Spleen (tissue), 11 donors: ENCODE results near the gene MYH1. TPM values are rescaled to one million over a fixed set of nuclear protein-coding genes. Genes with fewer than 3 reads are reported as not detected.

ENCODE experiments used
- DNase-seq: peaks from one replicate; pipeline ENCODE4 v3.0.0-alpha.2; 2020
- H3K27ac ChIP-seq, 8 donors: fragments of 200-600 bp; sonication (generic) in 7 of 8; 1 replicate in 4 of 8; 2 replicates in 4 of 8; pipeline versions ENCODE4 v1.5.0 to v1.8.0; 2016 to 2021; ENCODE audit warnings: inconsistent platforms in 4 of 8, mild to moderate bottlenecking in 4 of 8, moderate library complexity in 1 of 8
- H3K27me3 ChIP-seq, 7 donors: fragments of 200-600 bp; sonication (generic) in 6 of 7; replicated peaks in 1 of 7; 1 replicate in 4 of 7; 2 replicates in 3 of 7; pipeline versions ENCODE4 v1.5.0 to v1.8.0; 2016 to 2021; ENCODE audit warnings: inconsistent platforms in 3 of 7, mild to moderate bottlenecking in 1 of 7
- H3K36me3 ChIP-seq, 6 donors: fragments of 200-600 bp; sonication (generic) in 5 of 6; 1 replicate in 4 of 6; 2 replicates in 2 of 6; pipeline versions ENCODE4 v1.5.0 to v1.8.0; 2016 to 2021; ENCODE audit warnings: inconsistent platforms in 2 of 6
- H3K4me1 ChIP-seq, 6 donors: fragments of 200-600 bp; sonication (generic) in 5 of 6; 1 replicate in 3 of 6; 2 replicates in 3 of 6; pipeline versions ENCODE4 v1.5.0 to v1.8.0; 2016 to 2021; ENCODE audit warnings: inconsistent platforms in 3 of 6
- H3K4me3 ChIP-seq, 8 donors: fragments of 200-600 bp; sonication (generic) in 7 of 8; 1 replicate in 4 of 8; 2 replicates in 4 of 8; pipeline versions ENCODE4 v1.5.0 to v1.8.0; 2016 to 2021; ENCODE audit warnings: inconsistent platforms in 4 of 8, mild to moderate bottlenecking in 4 of 8, moderate library complexity in 2 of 8
- H3K9me3 ChIP-seq, 8 donors: fragments of 200-600 bp; sonication (generic) in 7 of 8; 1 replicate in 4 of 8; 2 replicates in 4 of 8; pipeline versions ENCODE4 v1.5.0 to v1.8.0; 2016 to 2021; ENCODE audit warnings: inconsistent platforms in 4 of 8
- CTCF ChIP-seq, 11 experiments: fragments of 200-600 bp in 7 of 11; fragments of 450-650 bp in 4 of 11; sonication (generic) in 4 of 11; IDR thresholded peaks in 8 of 11; conservative IDR thresholded peaks in 3 of 11; 1 replicate in 7 of 11; 2 replicates in 4 of 11; pipeline versions ENCODE4 v1.4.0 to v1.8.0; 2016 to 2021; ENCODE audit warnings: antibody characterized with exemption in 11 of 11, inconsistent platforms in 4 of 11, mild to moderate bottlenecking in 1 of 11
- POLR2A ChIP-seq, 3 donors: fragments of 450-650 bp; IDR thresholded peaks; one replicate each; pipeline ENCODE4 v1.5.1; 2017; ENCODE audit warnings: antibody characterized with exemption in 3 of 3, mild to moderate bottlenecking in 1 of 3
- POLR2AphosphoS5 ChIP-seq, 3 donors: sonication (generic); formaldehyde crosslinking; IDR thresholded peaks; one replicate each; pipeline ENCODE4 v1.5.1; 2017; ENCODE audit warnings: antibody characterized with exemption in 3 of 3
- WGBS, 5 donors: extraction: QIAGEN DNeasy Blood & Tissue Kit in 3 of 5; methylation state at CpG; one replicate each; pipeline versions ENCODE4 v1.1.5 to v1.1.7; 2013 to 2018; 5-methylcytosine and 5-hydroxymethylcytosine counted together
- intact Hi-C: fragments of 100-400 bp; cut with DNase I; formaldehyde crosslinking; loops from one replicate; pipeline ENCODE4 v1.15.0; 2023; ENCODE audit warnings: low total_unique reads
- polyA plus RNA-seq, 3 donors: library from polyadenylated mRNA; stranded (reverse); fragments of 200-250 nt; gene quantifications; one replicate each; pipeline ENCODE4 v1.2.1, GENCODE V29; 2013
- total RNA-seq, 7 donors: library from RNA; depleted of rRNA in 3 of 7; stranded (reverse); fragments of >200 nt in 3 of 7; fragmentation: NEBNext Ultra II Directional in 4 of 7; extraction: Animal tissue kit (Norgen Biotek cat#: 25700) in 4 of 7; gene quantifications; one replicate each; pipeline versions ENCODE4 v1.1.0 to v1.2.1, GENCODE V29; 2016 to 2021
- donor health status: healthy with polysubstance abuse.
- donor health status: DM: no; HTN: no; CAD: no; lungs with moderate emphysema.
- donor health status: DM: no; HTN: no; CAD: no.
- donor health status: Bipolar disorder and iron deficiency.
- donor health status: healthy.
- donor health status: DM: no; HTN: no; CAD: no.
- donor health status: DM: yes; HTN: yes; CAD: no.

MYH1 gene
- total and polyA plus RNA-seq, 10 donors, result 0.03 to 0.09 (median 0.06) TPM; not detected in 7

- intact Hi-C loops, result no loop called here
- Histone ChIP-seq H3K4me3 (no peak overlapping the region), H3K4me1 (no peaks in the 10 kb centered on the region), H3K27ac (no peak overlapping the region), H3K9me3 (no peaks in the 10 kb centered on the region), H3K27me3 (no peaks in the 10 kb centered on the region), H3K36me3 (no peaks in the 10 kb centered on the region)
- TF ChIP-seq POLR2AphosphoS5 (IDR thresholded peaks at IDR 0.05) (no peak), CTCF (IDR thresholded peaks at IDR 0.05 in 8 of 11, conservative IDR thresholded peaks at IDR 0.05 in 3 of 11) (no peak), POLR2A (IDR thresholded peaks at IDR 0.05) (no peak)
- 73 to 88% (median 82%) methylated on average over 3 of the region's 3 CpGs for WGBS, 5 donors
- no peak for DNase-seq
These were observed 18.4 kb downstream of the MYH1 start for GRCh38 chr17:10499950-10500349.

GRCh38 chr17:10492004-10492403 is 26.3 kb downstream of the MYH1 start:
- DNase-seq, result no peak
- 86 to 95% (median 93%) methylated on average over 2 of the region's 2 CpGs for WGBS, 5 donors
- Histone ChIP-seq H3K4me1 (no peaks in the 10 kb centered on the region), H3K36me3 (no peaks in the 10 kb centered on the region), H3K4me3 (no peak overlapping the region), H3K27me3 (no peaks in the 10 kb centered on the region), H3K9me3 (peaks cover 7 to 47% (median 39%) of the 10 kb centered on the region in 8 donors), H3K27ac (no peak overlapping the region)
- intact Hi-C loops, result no loop called here
- TF ChIP-seq CTCF (IDR thresholded peaks at IDR 0.05 in 8 of 11, conservative IDR thresholded peaks at IDR 0.05 in 3 of 11) (no peak), POLR2A (IDR thresholded peaks at IDR 0.05) (no peak), POLR2AphosphoS5 (IDR thresholded peaks at IDR 0.05) (no peak)

- no peak overlapping the region for H3K4me3 ChIP-seq
- H3K27ac ChIP-seq, result no peak overlapping the region
- no peaks in the 10 kb centered on the region for H3K4me1 ChIP-seq
- intact Hi-C loops, result no loop called here
- peaks cover 0 to 65% (median 45%) of the 10 kb centered on the region in 8 donors for H3K9me3 ChIP-seq
- WGBS, 5 donors, result 67 to 83% (median 77%) methylated on average over 1 of the region's 1 CpG; no CpG with 5 or more reads in 1 of the 5 donors
- TF ChIP-seq POLR2A (IDR thresholded peaks at IDR 0.05) (no peak), CTCF (IDR thresholded peaks at IDR 0.05 in 8 of 11, conservative IDR thresholded peaks at IDR 0.05 in 3 of 11) (no peak), POLR2AphosphoS5 (IDR thresholded peaks at IDR 0.05) (no peak)
- no peak for DNase-seq
- peaks cover 0 to 13% (median 0%) of the 10 kb centered on the region in 7 donors for H3K27me3 ChIP-seq
- H3K36me3 ChIP-seq, result no peaks in the 10 kb centered on the region
These were observed 36.1 kb downstream of the MYH1 start for GRCh38 chr17:10482252-10482651.

- Histone ChIP-seq H3K27me3 (peaks cover 0 to 18% (median 0%) of the 10 kb centered on the region in 7 donors), H3K27ac (no peak overlapping the region), H3K4me1 (no peaks in the 10 kb centered on the region), H3K36me3 (no peaks in the 10 kb centered on the region), H3K4me3 (no peak overlapping the region), H3K9me3 (peaks cover 0 to 20% (median 13%) of the 10 kb centered on the region in 8 donors)
- WGBS, 5 donors, result 41 to 60% (median 46%) methylated on average over 1 of the region's 1 CpG
- TF ChIP-seq POLR2A (IDR thresholded peaks at IDR 0.05), result no peak
- no peak for TF ChIP-seq CTCF (IDR thresholded peaks at IDR 0.05 in 8 of 11, conservative IDR thresholded peaks at IDR 0.05 in 3 of 11)
- TF ChIP-seq POLR2AphosphoS5 (IDR thresholded peaks at IDR 0.05), result no peak
- intact Hi-C loops, result no loop called here
- DNase-seq, result no peak
These were observed 40.6 kb downstream of the MYH1 start for GRCh38 chr17:10477701-10478100.
